Thyroid gland (tissue), 4 donors: ENCODE data around the gene ZNF513. TPM values are rescaled to one million over a fixed set of nuclear protein-coding genes. Genes with fewer than 3 reads are reported as not detected.
"Not testable (repeated sequence)": the region's sequence is repeated elsewhere in the genome, so short reads cannot be mapped to it uniquely, and the experiment has no call there.

ENCODE experiments used
- DNase-seq, 2 donors: peaks; one replicate each; pipeline ENCODE4 v3.0.0-alpha.2; 2019
- H3K27ac ChIP-seq, 3 donors: fragments of 200-600 bp; sonication (generic); 1 replicate in 2 of 3; 2 replicates in 1 of 3; pipeline ENCODE4 v1.5.1; 2016 to 2019; ENCODE audit warnings: mild to moderate bottlenecking in 1 of 3, moderate library complexity in 1 of 3
- H3K27me3 ChIP-seq: fragments of 200-600 bp; sonication (generic); one replicate; pipeline ENCODE4 v1.5.1; 2019
- H3K36me3 ChIP-seq, 2 donors: fragments of 200-600 bp; sonication (generic); one replicate each; pipeline ENCODE4 v1.5.1; 2016 to 2019
- H3K4me1 ChIP-seq, 2 donors: fragments of 200-600 bp; sonication (generic); one replicate each; pipeline ENCODE4 v1.5.1; 2017 to 2019
- H3K4me3 ChIP-seq, 3 donors: fragments of 200-600 bp; sonication (generic); replicated peaks in 1 of 3; 1 replicate in 2 of 3; 2 replicates in 1 of 3; pipeline ENCODE4 v1.5.1; 2016; ENCODE audit warnings: mild to moderate bottlenecking in 1 of 3
- H3K9me3 ChIP-seq: fragments of 200-600 bp; sonication (generic); one replicate; pipeline ENCODE4 v1.5.1; 2017
- CTCF ChIP-seq, 6 experiments: fragments of 200-600 bp in 3 of 6; fragments of 450-650 bp in 3 of 6; sonication (generic) in 3 of 6; IDR thresholded peaks; one replicate each; pipeline ENCODE4 v1.5.1; 2016 to 2019; ENCODE audit warnings: antibody characterized with exemption in 6 of 6, mild to moderate bottlenecking in 2 of 6, inconsistent platforms in 1 of 6, moderate library complexity in 1 of 6
- POLR2A ChIP-seq, 2 donors: fragments of 450-650 bp; IDR thresholded peaks; one replicate each; pipeline ENCODE4 v1.6.1; 2017; ENCODE audit warnings: antibody characterized with exemption in 2 of 2, mild to moderate bottlenecking in 2 of 2, moderate library complexity in 1 of 2
- WGBS, 2 donors: methylation state at CpG; one replicate each; pipeline ENCODE4 v1.1.5; 2017; 5-methylcytosine and 5-hydroxymethylcytosine counted together
- intact Hi-C: fragments of 100-400 bp; cut with DNase I; formaldehyde crosslinking; loops from one replicate; pipeline ENCODE4 v1.15.1; 2023
- total RNA-seq, 4 donors: library from RNA; depleted of rRNA; stranded (reverse); fragments of >200 nt; gene quantifications; one replicate each; pipeline ENCODE4 v1.2.3, GENCODE V29; 2016

Gene ZNF513, protein sequence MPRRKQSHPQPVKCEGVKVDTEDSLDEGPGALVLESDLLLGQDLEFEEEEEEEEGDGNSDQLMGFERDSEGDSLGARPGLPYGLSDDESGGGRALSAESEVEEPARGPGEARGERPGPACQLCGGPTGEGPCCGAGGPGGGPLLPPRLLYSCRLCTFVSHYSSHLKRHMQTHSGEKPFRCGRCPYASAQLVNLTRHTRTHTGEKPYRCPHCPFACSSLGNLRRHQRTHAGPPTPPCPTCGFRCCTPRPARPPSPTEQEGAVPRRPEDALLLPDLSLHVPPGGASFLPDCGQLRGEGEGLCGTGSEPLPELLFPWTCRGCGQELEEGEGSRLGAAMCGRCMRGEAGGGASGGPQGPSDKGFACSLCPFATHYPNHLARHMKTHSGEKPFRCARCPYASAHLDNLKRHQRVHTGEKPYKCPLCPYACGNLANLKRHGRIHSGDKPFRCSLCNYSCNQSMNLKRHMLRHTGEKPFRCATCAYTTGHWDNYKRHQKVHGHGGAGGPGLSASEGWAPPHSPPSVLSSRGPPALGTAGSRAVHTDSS
- total RNA-seq: 10 to 100 TPM in 1 of 4 donors, 1 to 10 TPM in 3; 9.1 to 14.8 (median 9.2) TPM

- peaks cover 12 to 28% of the 10 kb centered on the region in 2 donors for H3K4me1 ChIP-seq
- DNase-seq: peak; percentile 98 to 99
- peak within 1 kb of the TSS; percentile 61 to 84 (median 81) for H3K27ac ChIP-seq
- TF ChIP-seq POLR2A (IDR thresholded peaks at IDR 0.05): peak in 1 of 2 donors; percentile 62
- no peak for TF ChIP-seq CTCF (IDR thresholded peaks at IDR 0.05)
- no peaks in the 10 kb centered on the region for H3K27me3 ChIP-seq
- H3K4me3 ChIP-seq: peak within 1 kb of the TSS; percentile 3 to 79 (median 62)
- 36 to 39% methylated on average over 25 to 32 of the region's 67 CpGs for WGBS, 2 donors
- peaks cover 43 to 47% of the 10 kb centered on the region in 2 donors for H3K36me3 ChIP-seq
- intact Hi-C loops: no loop called here
- H3K9me3 ChIP-seq: no peaks in the 10 kb centered on the region
These were observed at the start of gene ZNF513 for GRCh38 chr2:27380626-27381545. TSS of gene ZNF513 (minus strand) at chr2:27380734. CDS start at chr2:27380526, 208 bp downstream.

GRCh38 chr2:27428978-27429541 is 48.5 kb upstream of the ZNF513 start:
- Histone ChIP-seq H3K27ac (peak overlapping the region; percentile 97 to 99 (median 98)), H3K36me3 (peaks cover 10% of the 10 kb centered on the region in 2 donors), H3K4me3 (peak overlapping the region in 2 of 3 donors; percentile 97 to 99), H3K9me3 (no peaks in the 10 kb centered on the region), H3K27me3 (no peaks in the 10 kb centered on the region), H3K4me1 (peaks cover 26 to 27% of the 10 kb centered on the region in 2 donors)
- peak; percentile 86 to 90 for DNase-seq
- intact Hi-C loops: loop anchor here (2.0 kb wide), 2 partner anchors 18 to 46 kb away; no protein-coding TSS in a partner anchor
- WGBS, 2 donors: 0% methylated on average over 16 to 20 of the region's 51 CpGs
- TF ChIP-seq CTCF (IDR thresholded peaks at IDR 0.05) (no peak), POLR2A (IDR thresholded peaks at IDR 0.05) (peak in 1 of 2 donors; percentile 0)

DNA sequence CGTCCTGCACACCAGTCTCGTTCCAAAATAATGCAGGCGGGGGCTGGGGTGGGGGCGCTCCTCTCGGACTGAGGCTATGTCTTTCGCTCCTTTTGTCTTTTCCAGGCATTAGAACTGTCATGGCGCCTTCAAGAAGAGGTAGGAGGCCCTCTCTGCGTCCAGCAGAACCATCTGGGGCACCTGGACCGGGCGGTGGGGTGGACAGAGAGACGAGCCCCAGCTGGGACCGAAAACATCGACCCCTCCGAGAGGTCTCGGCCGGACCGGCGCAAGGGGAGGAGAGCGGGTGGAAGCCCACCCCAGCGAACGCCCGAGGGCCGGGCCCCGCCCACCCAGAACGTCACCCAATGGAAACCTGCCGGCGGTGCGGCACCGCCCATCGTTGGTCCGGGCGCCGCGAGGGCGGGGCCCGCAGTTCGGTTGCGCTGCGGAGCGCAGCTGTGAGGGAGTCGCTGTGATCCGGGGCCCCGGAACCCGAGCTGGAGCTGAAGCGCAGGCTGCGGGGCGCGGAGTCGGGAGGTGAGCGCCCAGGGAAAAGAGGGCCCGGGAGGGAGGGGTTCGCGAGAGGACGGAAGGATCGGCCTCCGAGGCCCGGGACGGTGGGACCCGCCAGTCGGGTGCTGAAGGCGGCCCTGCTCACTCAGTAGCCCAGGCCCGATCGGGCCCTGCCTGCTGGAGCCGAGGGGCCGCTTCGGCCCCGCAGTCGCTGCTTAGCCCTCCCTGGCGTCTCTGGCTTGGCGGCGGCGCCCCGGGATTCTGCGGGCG is 47.9 kb upstream of the ZNF513 start, which contains the start of gene NRBP1:
Gene NRBP1 (plus strand): TSS at position 419 of the 765 bp plus-strand sequence. CDS start 4,643 bp downstream, outside the sequence.
- WGBS, 2 donors: 0% methylated on average over 7 to 17 of the region's 75 CpGs
- no peak for TF ChIP-seq CTCF (IDR thresholded peaks at IDR 0.05)
- TF ChIP-seq POLR2A (IDR thresholded peaks at IDR 0.05): peak; percentile 34 to 91
- Histone ChIP-seq H3K4me3 (peak within 1 kb of the TSS; percentile 51 to 99 (median 97)), H3K36me3 (peaks cover 4% of the 10 kb centered on the region in 2 donors), H3K27ac (peak within 1 kb of the TSS; percentile 97 to 99 (median 98)), H3K9me3 (no peaks in the 10 kb centered on the region), H3K27me3 (no peaks in the 10 kb centered on the region), H3K4me1 (peaks cover 26 to 27% of the 10 kb centered on the region in 2 donors)
- peak; percentile 94 to 96 for DNase-seq
- intact Hi-C loops: loop anchor here (2.0 kb wide), 2 partner anchors 18 to 46 kb away; no protein-coding TSS in a partner anchor

GRCh38 chr2:27427863-27428212 is 47.3 kb upstream of the ZNF513 start:
- intact Hi-C loops: loop anchor here (2.0 kb wide), 2 partner anchors 17 to 45 kb away; no protein-coding TSS in a partner anchor
- Histone ChIP-seq H3K27me3 (no peaks in the 10 kb centered on the region), H3K4me1 (peaks cover 26 to 27% of the 10 kb centered on the region in 2 donors), H3K27ac (peak overlapping the region; percentile 97 to 99 (median 98)), H3K36me3 (no peaks in the 10 kb centered on the region), H3K9me3 (no peaks in the 10 kb centered on the region), H3K4me3 (peak overlapping the region; percentile 51 to 99 (median 97))
- TF ChIP-seq POLR2A (IDR thresholded peaks at IDR 0.05) (no peak), CTCF (IDR thresholded peaks at IDR 0.05) (no peak)
- DNase-seq: no peak
- WGBS, 2 donors: 17 to 20% methylated on average over 7 of the region's 7 CpGs

DNA sequence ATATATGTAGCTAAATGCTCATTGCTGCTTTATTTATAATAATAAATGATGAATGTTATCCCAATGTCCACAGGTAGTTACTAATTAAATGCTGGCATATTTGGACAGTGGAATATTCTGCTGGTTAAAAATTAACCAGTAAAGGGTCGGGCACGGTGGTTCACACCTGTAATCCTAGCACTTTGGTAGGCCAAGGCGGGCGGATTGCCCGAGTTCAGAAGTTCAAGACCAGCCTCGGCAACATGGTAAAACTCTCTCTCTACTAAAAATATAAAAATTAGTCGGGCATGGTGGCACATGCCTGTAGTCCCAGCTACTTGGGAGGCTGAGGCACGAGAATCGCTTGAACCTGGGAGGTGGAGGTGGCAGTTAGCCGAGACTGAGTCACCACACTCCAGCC is 44.5 kb upstream of the ZNF513 start:
- H3K36me3 ChIP-seq, intact Hi-C loops, H3K9me3 ChIP-seq, H3K27me3 ChIP-seq, H3K4me3 ChIP-seq, H3K27ac ChIP-seq, DNase-seq: not testable (repeated sequence)
- 92 to 93% methylated on average over 10 of the region's 10 CpGs for WGBS, 2 donors
- H3K4me1 ChIP-seq: peaks cover 5 to 13% of the 10 kb centered on the region in 2 donors
